H1 (cell line): ENCODE results near the gene PPP1R12C. TPM values are rescaled to one million over a fixed set of nuclear protein-coding genes. Genes with fewer than 3 reads are reported as not detected.

ENCODE experiments used
- CTCF ChIA-PET: fragments of 300-600 bp; sonication (Branson Sonifier 250); formaldehyde crosslinking; loops from one replicate; lab custom pipeline; 2021; ENCODE audit not compliant: partially characterized antibody; lab: Charles Lee
- POLR2A ChIA-PET: fragments of 300-600 bp; sonication (Branson Sonifier 250); formaldehyde crosslinking; loops from one replicate; lab custom pipeline; 2021; ENCODE audit warnings: inconsistent platforms; ENCODE audit not compliant: partially characterized antibody; lab: Charles Lee
- DNase-seq, 2 experiments: peaks; one replicate each; pipeline versions ENCODE4 v3.0.0 to v3.0.0-alpha.2; 2010 to 2022; ENCODE audit warnings: low spot score in 2 of 2, low read depth in 1 of 2, mixed read lengths in 1 of 2
- FAIRE-seq: peaks from 2 replicates; lab custom pipeline; 2011; peaks lifted over from hg19 to GRCh38; lab: Jason Lieb, UNC
- H2AFZ ChIP-seq: 2 replicates; pipeline ENCODE4 v1.8.1; 2012; ENCODE audit warnings: low read length, inconsistent platforms
- H2AK5ac ChIP-seq: 2 replicates; pipeline ENCODE4 v1.6.1; 2013; ENCODE audit warnings: low read depth, low read length
- H2BK120ac ChIP-seq: replicated peaks from 2 replicates; pipeline ENCODE3; 2013; ENCODE audit warnings: low read depth, low read length, inconsistent platforms
- H2BK12ac ChIP-seq: 2 replicates; pipeline ENCODE4 v1.6.1; 2013; ENCODE audit warnings: low read depth, low read length
- H2BK15ac ChIP-seq: 2 replicates; pipeline ENCODE4 v1.6.1; 2013; ENCODE audit warnings: low read length
- H2BK20ac ChIP-seq: 2 replicates; pipeline ENCODE4 v1.6.1; 2013; ENCODE audit warnings: low read length
- H2BK5ac ChIP-seq: 2 replicates; pipeline ENCODE4 v1.6.1; 2013; ENCODE audit warnings: low read depth, low read length
- H3K14ac ChIP-seq: 2 replicates; pipeline ENCODE4 v1.6.1; 2013; ENCODE audit warnings: inconsistent platforms; ENCODE audit not compliant: insufficient read length
- H3K18ac ChIP-seq: 2 replicates; pipeline ENCODE4 v1.6.1; 2013; ENCODE audit warnings: low read length; ENCODE audit errors: extremely low read depth
- H3K23ac ChIP-seq: 2 replicates; pipeline ENCODE4 v1.6.1; 2013; ENCODE audit warnings: inconsistent platforms; ENCODE audit not compliant: insufficient read length
- H3K23me2 ChIP-seq: 2 replicates; pipeline ENCODE4 v1.6.1; 2013; ENCODE audit warnings: low read depth, low read length
- H3K27ac ChIP-seq: 2 replicates; pipeline ENCODE4 v1.6.1; 2011; ENCODE audit warnings: low read depth, low read length, inconsistent platforms
- H3K27me3 ChIP-seq, 4 experiments: replicated peaks in 1 of 4; 1 replicate in 1 of 4; 2 replicates in 3 of 4; pipeline versions ENCODE4 v1.6.1 to v1.8.1; 2011 to 2013; ENCODE audit warnings: low read length in 3 of 4, mild to moderate bottlenecking in 3 of 4, inconsistent platforms in 2 of 4, mixed read lengths in 2 of 4, moderate library complexity in 1 of 4; ENCODE audit not compliant: control insufficient read depth in 3 of 4, insufficient read depth in 3 of 4; ENCODE audit errors: extremely low read depth in 1 of 4
- H3K36me3 ChIP-seq, 4 experiments: 2 replicates each; pipeline versions ENCODE4 v1.6.1 to v1.8.1; 2011 to 2013; ENCODE audit warnings: mild to moderate bottlenecking in 4 of 4, low read length in 3 of 4, moderate library complexity in 2 of 4, control low read depth in 1 of 4, inconsistent platforms in 1 of 4; ENCODE audit not compliant: insufficient read depth in 4 of 4, control insufficient read depth in 2 of 4
- H3K4ac ChIP-seq: replicated peaks from 2 replicates; pipeline ENCODE3; 2013; ENCODE audit warnings: low read length, low read depth, mixed read lengths, inconsistent platforms; ENCODE audit not compliant: insufficient read length
- H3K4me1 ChIP-seq, 4 experiments: replicated peaks in 1 of 4; 1 replicate in 1 of 4; 2 replicates in 3 of 4; pipeline versions ENCODE4 v1.6.1 to v1.8.1; 2011 to 2013; ENCODE audit warnings: low read length in 3 of 4, inconsistent platforms in 2 of 4, mixed read lengths in 1 of 4; ENCODE audit not compliant: insufficient read depth in 4 of 4, control insufficient read depth in 3 of 4
- H3K4me2 ChIP-seq, 2 experiments: 2 replicates each; pipeline versions ENCODE4 v1.6.1 to v1.8.1; 2011 to 2013; ENCODE audit warnings: low read depth in 2 of 2, low read length in 2 of 2, control low read depth in 1 of 2, inconsistent platforms in 1 of 2, mild to moderate bottlenecking in 1 of 2; ENCODE audit not compliant: insufficient read depth in 1 of 2
- H3K4me3 ChIP-seq, 4 experiments: fragments of 200-600, 300-600 bp in 1 of 4; sonication (generic), shearing (Covaris generic), sonication (Bioruptor Twin) in 1 of 4; 2 replicates each; pipeline versions ENCODE4 v1.5.1 to v1.8.1; 2011 to 2016; ENCODE audit warnings: low read length in 4 of 4, low read depth in 3 of 4, control low read depth in 2 of 4, inconsistent platforms in 2 of 4, mild to moderate bottlenecking in 2 of 4, mixed read lengths in 1 of 4, moderate library complexity in 1 of 4; ENCODE audit not compliant: insufficient read depth in 2 of 4; ENCODE audit errors: extremely low read depth in 1 of 4
- H3K56ac ChIP-seq: replicated peaks from 2 replicates; pipeline ENCODE3; 2013; ENCODE audit warnings: low read depth, mild to moderate bottlenecking, mixed read lengths, low read length, inconsistent platforms; ENCODE audit not compliant: insufficient read length
- H3K79me1 ChIP-seq: 2 replicates; pipeline ENCODE4 v1.6.1; 2013; ENCODE audit warnings: low read depth, low read length, control low read depth
- H3K79me2 ChIP-seq, 2 experiments: 2 replicates each; pipeline versions ENCODE4 v1.6.1 to v1.8.1; 2012 to 2013; ENCODE audit warnings: low read length in 2 of 2, mild to moderate bottlenecking in 2 of 2, inconsistent platforms in 1 of 2; ENCODE audit not compliant: insufficient read depth in 2 of 2, control insufficient read depth in 1 of 2
- H3K9ac ChIP-seq, 4 experiments: replicated peaks in 1 of 4; 1 replicate in 1 of 4; 2 replicates in 3 of 4; pipeline versions ENCODE4 v1.6.1 to v1.8.1; 2011 to 2013; ENCODE audit warnings: low read depth in 3 of 4, low read length in 3 of 4, control low read depth in 2 of 4, mild to moderate bottlenecking in 2 of 4, moderate library complexity in 2 of 4, inconsistent platforms in 1 of 4; ENCODE audit errors: extremely low read depth in 1 of 4
- H3K9me3 ChIP-seq, 2 experiments: 2 replicates each; pipeline versions ENCODE4 v1.6.1 to v1.8.1; 2012 to 2013; ENCODE audit warnings: mild to moderate bottlenecking in 2 of 2, moderate library complexity in 2 of 2, control low read depth in 1 of 2, inconsistent platforms in 1 of 2, low read depth in 1 of 2, low read length in 1 of 2, mixed read lengths in 1 of 2; ENCODE audit not compliant: insufficient read depth in 2 of 2
- H4K20me1 ChIP-seq, 2 experiments: replicated peaks in 1 of 2; 2 replicates each; pipeline versions ENCODE3 to v1.8.1; 2011 to 2013; ENCODE audit warnings: inconsistent platforms in 2 of 2, low read length in 2 of 2, mild to moderate bottlenecking in 1 of 2; ENCODE audit not compliant: insufficient read depth in 2 of 2, control insufficient read depth in 1 of 2
- H4K5ac ChIP-seq: 2 replicates; pipeline ENCODE4 v1.6.1; 2013; ENCODE audit warnings: low read length, low read depth, mixed read lengths, inconsistent platforms; ENCODE audit not compliant: insufficient read length
- H4K8ac ChIP-seq: 2 replicates; pipeline ENCODE4 v1.8.0; 2013; ENCODE audit warnings: mild to moderate bottlenecking, moderate library complexity, low read length, inconsistent platforms; ENCODE audit not compliant: insufficient read depth; ENCODE audit errors: extremely low read depth
- H4K91ac ChIP-seq: replicated peaks from 2 replicates; pipeline ENCODE3; 2013; ENCODE audit warnings: low read length, mixed read lengths, inconsistent platforms; ENCODE audit not compliant: insufficient read length
- BRCA1 ChIP-seq: IDR thresholded peaks from 2 replicates; pipeline ENCODE4 v1.6.1; 2012; ENCODE audit warnings: low read depth, low read length, improper control_type of control experiment
- EZH2 ChIP-seq: fragments of 200-600 bp; sonication (generic); IDR thresholded peaks from 2 replicates; pipeline ENCODE4 v1.7.1; 2012; ENCODE audit warnings: low read depth, mild to moderate bottlenecking, moderate library complexity, low read length, inconsistent platforms; ENCODE audit not compliant: severe bottlenecking
- POLR2A ChIP-seq, 2 experiments: IDR thresholded peaks; 1 replicate in 1 of 2; 2 replicates in 1 of 2; pipeline ENCODE4 v1.6.1; 2011; ENCODE audit warnings: low read depth in 2 of 2, low read length in 2 of 2, mild to moderate bottlenecking in 2 of 2; ENCODE audit errors: control extremely low read depth in 1 of 2
- WGBS, 2 experiments: shearing (Covaris generic) in 1 of 2; methylation state at CpG; one replicate each; pipeline versions ENCODE4 v1.1.6 to v1.1.7; 2013 to 2015; ENCODE audit warnings: low lambda C conversion rate in 2 of 2, mixed read lengths in 2 of 2, inconsistent platforms in 1 of 2, low coverage in 1 of 2, missing lambda C conversion rate in 1 of 2; ENCODE audit not compliant: insufficient replicate concordance in 2 of 2, insufficient coverage in 1 of 2, insufficient read length in 1 of 2; ENCODE audit errors: extremely low coverage in 1 of 2, missing lambda C conversion rate in 1 of 2; 5-methylcytosine and 5-hydroxymethylcytosine counted together
- polyA plus RNA-seq, 7 experiments: library from polyadenylated mRNA; depleted of rRNA in 3 of 7; stranded (reverse) in 5 of 7; unstranded in 2 of 7; fragments of >200 nt in 5 of 7; fragments of 200-250 nt in 2 of 7; gene quantifications; 1 replicate in 5 of 7; 2 replicates in 1 of 7; 4 replicates in 1 of 7; pipeline versions ENCODE4 v1.2.1 to v1.2.3, GENCODE V29; 2011 to 2013; ENCODE audit warnings: missing spikeins in 2 of 7, mixed read lengths in 2 of 7
- total RNA-seq: library from RNA; stranded (reverse); fragmentation: NEBNext Ultra II Directional; extraction: Animal tissue kit (Norgen Biotek cat#: 25700); gene quantifications from 2 replicates; pipeline ENCODE4 v1.2.1, GENCODE V29; 2021

Gene PPP1R12C
- total and polyA plus RNA-seq, 2 of the 8 experiments (the other 6 are each of a cell fraction or from before 2014, with no cell fraction given) = 31.7 to 71.5 TPM

DNA sequence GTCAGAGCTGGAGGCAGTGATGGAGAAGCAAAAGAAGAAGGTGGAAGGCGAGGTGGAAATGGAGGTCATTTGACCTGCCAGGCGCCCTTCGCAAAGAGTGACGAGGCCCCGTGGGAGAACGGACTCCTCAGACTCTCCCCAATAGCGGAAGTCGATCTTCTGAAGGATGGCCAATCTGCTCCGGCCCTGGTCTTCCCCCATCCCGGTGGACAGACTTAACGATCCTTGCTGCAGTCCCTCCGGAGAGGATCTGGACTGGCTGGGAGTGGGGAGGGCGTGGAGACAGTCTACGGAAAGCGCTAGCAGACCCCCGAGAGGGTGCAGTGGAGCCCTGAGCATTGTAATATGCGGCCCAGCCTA lies 29.9 kb downstream of the PPP1R12C start:
- H2BK120ac ChIP-seq = no peak overlapping the region
- H4K20me1 ChIP-seq = peaks cover 14 to 15% of the 10 kb centered on the region in 2 experiments
- H3K14ac ChIP-seq = no peak overlapping the region
- ChIA-PET CTCF (interaction anchor here (0.8 to 4.5 kb wide), 15 partner anchors 9 to 206 kb away, joined by 3 to 26 read pairs (median 7); partner anchors contain the start of genes DNAAF3 and RDH13), POLR2A (interaction anchor here (0.5 to 8.7 kb wide), 10 partner anchors 8 to 1218 kb away, joined by 3 to 72 read pairs (median 4); partner anchors contain the start of genes EPS8L1, PPP1R12C and UBE2S)
- no peak overlapping the region for H2BK15ac ChIP-seq
- H3K9ac ChIP-seq = peak overlapping the region in 2 of 4 experiments; percentile 29 to 30; a peak in 3 of 7 replicates
- no peaks in the 10 kb centered on the region for H3K9me3 ChIP-seq
- H3K4me2 ChIP-seq = peak overlapping the region; percentile 71 to 98
- WGBS, 2 experiments = 54% methylated on average over 17 of the region's 17 CpGs; no CpG with 5 or more reads in 1 of the 2 experiments
- DNase-seq = no peak
- no peak overlapping the region for H2AK5ac ChIP-seq
- H3K23me2 ChIP-seq = peaks cover 21% of the 10 kb centered on the region
- no peak overlapping the region for H3K56ac ChIP-seq
- H4K5ac ChIP-seq = no peak overlapping the region
- peaks cover 0 to 5% (median 2%) of the 10 kb centered on the region in 4 experiments; a peak in 2 of 8 replicates for H3K36me3 ChIP-seq
- H2BK20ac ChIP-seq = no peak overlapping the region
- no peak overlapping the region for H2AFZ ChIP-seq
- H3K4me1 ChIP-seq = peaks cover 0 to 32% (median 20%) of the 10 kb centered on the region in 4 experiments; a peak in 6 of 7 replicates
- no peak overlapping the region for H4K91ac ChIP-seq
- no peak overlapping the region for H3K27ac ChIP-seq
- no peak overlapping the region for H3K4ac ChIP-seq
- no peaks in the 10 kb centered on the region for H3K79me2 ChIP-seq
- TF ChIP-seq EZH2 (no peak), BRCA1 (no peak), POLR2A (IDR thresholded peaks at IDR 0.05; ENCODE audit: control extremely low read depth in 1 of 2, low read depth in 2 of 2, low read length in 2 of 2) (peak in 1 of 2 experiments; percentile 54; a peak in 2 of 3 replicates)
- 0 out of 2 replicates have a peak overlapping the region, but pooled peaks have one; percentile 6 for H3K18ac ChIP-seq
- H2BK5ac ChIP-seq = no peak overlapping the region; the same call in 1 of the 2 replicates
- H3K79me1 ChIP-seq = no peaks in the 10 kb centered on the region; the same call in 1 of the 2 replicates
- no peak for FAIRE-seq
- H3K4me3 ChIP-seq = peak overlapping the region; percentile 46 to 84 (median 72)
- H2BK12ac ChIP-seq = peak overlapping the region; percentile 55; the same call in 1 of the 2 replicates
- H3K23ac ChIP-seq = no peak overlapping the region
- no peak overlapping the region for H4K8ac ChIP-seq
- H3K27me3 ChIP-seq = peaks cover 0 to 3% (median 1%) of the 10 kb centered on the region in 4 experiments; a peak in 3 of 7 replicates
